HepG2 (cell line): ENCODE data around the gene TGFBR1. TPM values are rescaled to one million over a fixed set of nuclear protein-coding genes. Genes with fewer than 3 reads are reported as not detected.

Experiments
- CBX1 ChIP-seq: IDR thresholded peaks from one replicate; pipeline ENCODE4 v1.6.1; 2016; ENCODE audit warnings: antibody characterized with exemption, low read depth
- HDAC6 ChIP-seq: fragments of 200-600 bp; sonication (generic); IDR thresholded peaks from 2 replicates; pipeline ENCODE4 v1.7.0; 2017; ENCODE audit warnings: mild to moderate bottlenecking, antibody characterized with exemption, low read length, low read depth
- PRMT3 ChIP-seq: sonication (generic); formaldehyde crosslinking; IDR thresholded peaks from 2 replicates; pipeline ENCODE4 v1.8.1; 2022; ENCODE audit warnings: low read depth, mild to moderate bottlenecking, moderate library complexity, missing genetic modification reagents, borderline replicate concordance
- SNAI1 ChIP-seq: sonication (generic); formaldehyde crosslinking; IDR thresholded peaks from 2 replicates; pipeline ENCODE4 v1.5.0; 2020; ENCODE audit warnings: mild to moderate bottlenecking, missing genetic modification reagents, borderline replicate concordance
- TCF7 ChIP-seq: sonication (generic); IDR thresholded peaks from 2 replicates; pipeline ENCODE4 v1.6.1; 2016; ENCODE audit warnings: antibody characterized with exemption, low read depth
- THAP11 ChIP-seq: IDR thresholded peaks from 2 replicates; pipeline ENCODE4 v1.6.1; 2016; ENCODE audit warnings: missing biosample characterization, missing genetic modification reagents
- ZFP62 ChIP-seq: sonication (generic); formaldehyde crosslinking; IDR thresholded peaks from 2 replicates; pipeline ENCODE4 v1.4.0; 2020; ENCODE audit warnings: missing genetic modification reagents
- ZNF296 ChIP-seq: sonication (generic); formaldehyde crosslinking; conservative IDR thresholded peaks from 2 replicates; pipeline ENCODE4 v1.5.0; 2020; ENCODE audit warnings: mild to moderate bottlenecking, missing genetic modification reagents
- ZNF607 ChIP-seq: sonication (generic); formaldehyde crosslinking; IDR thresholded peaks from 2 replicates; pipeline ENCODE4 v1.5.1; 2020; ENCODE audit warnings: missing genetic modification reagents, mild to moderate bottlenecking, borderline replicate concordance
- ZNF672 ChIP-seq: sonication (generic); formaldehyde crosslinking; IDR thresholded peaks from 2 replicates; pipeline ENCODE4 v1.8.1; 2022; ENCODE audit warnings: missing genetic modification reagents
- polyA plus RNA-seq, 8 experiments: library from polyadenylated mRNA; depleted of rRNA in 3 of 8; stranded (reverse) in 7 of 8; unstranded in 1 of 8; fragments of >200 nt; fragmentation: Illumina TruSeq in 4 of 8; extraction: Trizol in 4 of 8; gene quantifications; 2 replicates each; pipeline versions ENCODE4 v1.2.1 to v1.2.3, GENCODE V29; 2011 to 2016; ENCODE audit warnings: low read depth in 4 of 8, missing spikeins in 1 of 8, mixed read lengths in 1 of 8; ENCODE audit not compliant: insufficient read depth in 1 of 8
- total RNA-seq, 5 experiments: library from RNA; depleted of rRNA; stranded (reverse); fragments of >200 nt; fragmentation: Illumina TruSeq; extraction: Trizol; gene quantifications; 2 replicates each; pipeline ENCODE4 v1.2.3, GENCODE V29; 2016; ENCODE audit warnings: low read depth in 1 of 5
- TF ChIP-seq, protein P1 (sequence below): sonication (generic); formaldehyde crosslinking; IDR thresholded peaks from 2 replicates; pipeline ENCODE4 v1.5.0; 2020; ENCODE audit warnings: mild to moderate bottlenecking, missing genetic modification reagents, moderate library complexity
- TF ChIP-seq, protein P2 (sequence below): sonication (generic); formaldehyde crosslinking; IDR thresholded peaks from 2 replicates; pipeline ENCODE4 v1.4.0; 2020; ENCODE audit warnings: missing genetic modification reagents, borderline replicate concordance
- TF ChIP-seq, protein P3 (sequence below): IDR thresholded peaks from 2 replicates; pipeline ENCODE4 v1.6.1; 2016
- TF ChIP-seq, protein P4 (sequence below): conservative IDR thresholded peaks from 2 replicates; pipeline ENCODE4 v1.6.1; 2018; ENCODE audit warnings: missing genetic modification reagents
- TF ChIP-seq, protein P5 (sequence below): sonication (generic); formaldehyde crosslinking; IDR thresholded peaks from 2 replicates; pipeline ENCODE4 v1.5.0; 2020; ENCODE audit warnings: missing genetic modification reagents
- TF ChIP-seq, protein P6 (sequence below): sonication (generic); formaldehyde crosslinking; IDR thresholded peaks from 2 replicates; pipeline ENCODE4 v1.4.0; 2020; ENCODE audit warnings: missing genetic modification reagents
- TF ChIP-seq, protein P7 (sequence below): sonication (generic); formaldehyde crosslinking; IDR thresholded peaks from 2 replicates; pipeline ENCODE4 v1.9.0; 2021; ENCODE audit warnings: missing genetic modification reagents, borderline replicate concordance

The TGFBR1 gene
- total and polyA plus RNA-seq, 2 of the 13 experiments (the other 11 are each of a cell fraction or from before 2014, with no cell fraction given), result 16.8 to 23.9 TPM

DNA sequence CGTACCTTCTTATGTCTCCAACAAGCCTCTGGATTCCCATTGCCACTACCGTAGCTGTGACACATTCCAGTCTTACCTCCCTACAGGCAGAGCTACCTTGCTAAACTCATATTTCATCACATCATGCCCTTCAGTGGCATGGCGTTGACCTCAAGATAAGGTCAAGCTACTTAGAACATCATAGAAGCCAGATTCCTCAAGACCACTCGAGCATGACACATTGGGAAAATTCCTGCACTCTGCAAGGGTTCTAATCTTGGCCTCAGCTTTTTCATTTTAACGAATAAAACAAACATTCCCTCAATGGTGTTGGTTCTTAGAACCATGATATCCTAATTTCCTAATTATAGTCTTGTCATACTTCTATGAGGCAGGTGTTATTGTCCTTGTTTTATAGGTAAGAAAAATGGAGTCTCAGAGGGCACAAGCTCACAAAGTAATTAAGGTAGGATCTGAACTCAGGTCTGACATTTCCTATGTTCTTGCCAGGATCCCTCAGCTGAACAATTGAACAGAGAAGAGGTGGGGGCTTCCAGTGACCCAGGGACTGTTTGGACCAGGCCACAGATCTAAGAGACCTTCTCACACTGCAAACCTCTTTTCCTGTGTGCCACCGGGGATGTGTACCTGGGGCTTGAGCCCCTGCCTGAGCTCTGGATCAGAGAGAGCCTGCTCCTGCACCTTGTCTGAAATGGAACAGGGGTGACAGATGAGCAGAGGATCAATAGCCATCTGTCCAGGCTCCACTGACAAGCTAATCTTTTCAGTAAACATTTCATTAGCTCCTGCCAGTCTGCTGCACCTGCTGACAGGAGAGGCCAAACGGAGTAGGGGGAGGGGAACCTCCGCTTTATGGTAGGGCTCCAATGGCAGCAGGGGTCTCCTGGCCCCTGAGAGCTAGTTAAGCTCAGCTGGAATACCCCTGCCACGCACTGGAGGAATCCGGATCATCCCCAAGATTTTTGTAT is 67.5 kb downstream of the TGFBR1 start (continued):
- TF ChIP-seq, protein P1, sequence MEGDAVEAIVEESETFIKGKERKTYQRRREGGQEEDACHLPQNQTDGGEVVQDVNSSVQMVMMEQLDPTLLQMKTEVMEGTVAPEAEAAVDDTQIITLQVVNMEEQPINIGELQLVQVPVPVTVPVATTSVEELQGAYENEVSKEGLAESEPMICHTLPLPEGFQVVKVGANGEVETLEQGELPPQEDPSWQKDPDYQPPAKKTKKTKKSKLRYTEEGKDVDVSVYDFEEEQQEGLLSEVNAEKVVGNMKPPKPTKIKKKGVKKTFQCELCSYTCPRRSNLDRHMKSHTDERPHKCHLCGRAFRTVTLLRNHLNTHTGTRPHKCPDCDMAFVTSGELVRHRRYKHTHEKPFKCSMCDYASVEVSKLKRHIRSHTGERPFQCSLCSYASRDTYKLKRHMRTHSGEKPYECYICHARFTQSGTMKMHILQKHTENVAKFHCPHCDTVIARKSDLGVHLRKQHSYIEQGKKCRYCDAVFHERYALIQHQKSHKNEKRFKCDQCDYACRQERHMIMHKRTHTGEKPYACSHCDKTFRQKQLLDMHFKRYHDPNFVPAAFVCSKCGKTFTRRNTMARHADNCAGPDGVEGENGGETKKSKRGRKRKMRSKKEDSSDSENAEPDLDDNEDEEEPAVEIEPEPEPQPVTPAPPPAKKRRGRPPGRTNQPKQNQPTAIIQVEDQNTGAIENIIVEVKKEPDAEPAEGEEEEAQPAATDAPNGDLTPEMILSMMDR (CRISPR knock-in tag), result no peak
- TF ChIP-seq ZNF296 (CRISPR knock-in tag), result no peak
- TF ChIP-seq, protein P2, sequence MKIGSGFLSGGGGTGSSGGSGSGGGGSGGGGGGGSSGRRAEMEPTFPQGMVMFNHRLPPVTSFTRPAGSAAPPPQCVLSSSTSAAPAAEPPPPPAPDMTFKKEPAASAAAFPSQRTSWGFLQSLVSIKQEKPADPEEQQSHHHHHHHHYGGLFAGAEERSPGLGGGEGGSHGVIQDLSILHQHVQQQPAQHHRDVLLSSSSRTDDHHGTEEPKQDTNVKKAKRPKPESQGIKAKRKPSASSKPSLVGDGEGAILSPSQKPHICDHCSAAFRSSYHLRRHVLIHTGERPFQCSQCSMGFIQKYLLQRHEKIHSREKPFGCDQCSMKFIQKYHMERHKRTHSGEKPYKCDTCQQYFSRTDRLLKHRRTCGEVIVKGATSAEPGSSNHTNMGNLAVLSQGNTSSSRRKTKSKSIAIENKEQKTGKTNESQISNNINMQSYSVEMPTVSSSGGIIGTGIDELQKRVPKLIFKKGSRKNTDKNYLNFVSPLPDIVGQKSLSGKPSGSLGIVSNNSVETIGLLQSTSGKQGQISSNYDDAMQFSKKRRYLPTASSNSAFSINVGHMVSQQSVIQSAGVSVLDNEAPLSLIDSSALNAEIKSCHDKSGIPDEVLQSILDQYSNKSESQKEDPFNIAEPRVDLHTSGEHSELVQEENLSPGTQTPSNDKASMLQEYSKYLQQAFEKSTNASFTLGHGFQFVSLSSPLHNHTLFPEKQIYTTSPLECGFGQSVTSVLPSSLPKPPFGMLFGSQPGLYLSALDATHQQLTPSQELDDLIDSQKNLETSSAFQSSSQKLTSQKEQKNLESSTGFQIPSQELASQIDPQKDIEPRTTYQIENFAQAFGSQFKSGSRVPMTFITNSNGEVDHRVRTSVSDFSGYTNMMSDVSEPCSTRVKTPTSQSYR (CRISPR knock-in tag), result peak; percentile 99
- TF ChIP-seq, protein P3, sequence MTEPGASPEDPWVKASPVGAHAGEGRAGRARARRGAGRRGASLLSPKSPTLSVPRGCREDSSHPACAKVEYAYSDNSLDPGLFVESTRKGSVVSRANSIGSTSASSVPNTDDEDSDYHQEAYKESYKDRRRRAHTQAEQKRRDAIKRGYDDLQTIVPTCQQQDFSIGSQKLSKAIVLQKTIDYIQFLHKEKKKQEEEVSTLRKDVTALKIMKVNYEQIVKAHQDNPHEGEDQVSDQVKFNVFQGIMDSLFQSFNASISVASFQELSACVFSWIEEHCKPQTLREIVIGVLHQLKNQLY (CRISPR knock-in tag), result no peak
- peak; percentile 92; the same call in 1 of the 2 replicates for TF ChIP-seq SNAI1 (CRISPR knock-in tag)
- TF ChIP-seq ZFP62 (CRISPR knock-in tag), result no peak
- peak; percentile 57 for TF ChIP-seq TCF7
- TF ChIP-seq, protein P4, sequence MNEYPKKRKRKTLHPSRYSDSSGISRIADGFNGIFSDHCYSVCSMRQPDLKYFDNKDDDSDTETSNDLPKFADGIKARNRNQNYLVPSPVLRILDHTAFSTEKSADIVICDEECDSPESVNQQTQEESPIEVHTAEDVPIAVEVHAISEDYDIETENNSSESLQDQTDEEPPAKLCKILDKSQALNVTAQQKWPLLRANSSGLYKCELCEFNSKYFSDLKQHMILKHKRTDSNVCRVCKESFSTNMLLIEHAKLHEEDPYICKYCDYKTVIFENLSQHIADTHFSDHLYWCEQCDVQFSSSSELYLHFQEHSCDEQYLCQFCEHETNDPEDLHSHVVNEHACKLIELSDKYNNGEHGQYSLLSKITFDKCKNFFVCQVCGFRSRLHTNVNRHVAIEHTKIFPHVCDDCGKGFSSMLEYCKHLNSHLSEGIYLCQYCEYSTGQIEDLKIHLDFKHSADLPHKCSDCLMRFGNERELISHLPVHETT, result no peak
- TF ChIP-seq, protein P5, sequence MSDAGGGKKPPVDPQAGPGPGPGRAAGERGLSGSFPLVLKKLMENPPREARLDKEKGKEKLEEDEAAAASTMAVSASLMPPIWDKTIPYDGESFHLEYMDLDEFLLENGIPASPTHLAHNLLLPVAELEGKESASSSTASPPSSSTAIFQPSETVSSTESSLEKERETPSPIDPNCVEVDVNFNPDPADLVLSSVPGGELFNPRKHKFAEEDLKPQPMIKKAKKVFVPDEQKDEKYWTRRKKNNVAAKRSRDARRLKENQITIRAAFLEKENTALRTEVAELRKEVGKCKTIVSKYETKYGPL, result no peak
- TF ChIP-seq, protein P6, sequence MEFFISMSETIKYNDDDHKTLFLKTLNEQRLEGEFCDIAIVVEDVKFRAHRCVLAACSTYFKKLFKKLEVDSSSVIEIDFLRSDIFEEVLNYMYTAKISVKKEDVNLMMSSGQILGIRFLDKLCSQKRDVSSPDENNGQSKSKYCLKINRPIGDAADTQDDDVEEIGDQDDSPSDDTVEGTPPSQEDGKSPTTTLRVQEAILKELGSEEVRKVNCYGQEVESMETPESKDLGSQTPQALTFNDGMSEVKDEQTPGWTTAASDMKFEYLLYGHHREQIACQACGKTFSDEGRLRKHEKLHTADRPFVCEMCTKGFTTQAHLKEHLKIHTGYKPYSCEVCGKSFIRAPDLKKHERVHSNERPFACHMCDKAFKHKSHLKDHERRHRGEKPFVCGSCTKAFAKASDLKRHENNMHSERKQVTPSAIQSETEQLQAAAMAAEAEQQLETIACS (CRISPR knock-in tag), result no peak
- no peak for TF ChIP-seq PRMT3
- TF ChIP-seq CBX1, result peak; percentile 34
- no peak for TF ChIP-seq ZNF607
- no peak for TF ChIP-seq ZNF672
- TF ChIP-seq, protein P7, sequence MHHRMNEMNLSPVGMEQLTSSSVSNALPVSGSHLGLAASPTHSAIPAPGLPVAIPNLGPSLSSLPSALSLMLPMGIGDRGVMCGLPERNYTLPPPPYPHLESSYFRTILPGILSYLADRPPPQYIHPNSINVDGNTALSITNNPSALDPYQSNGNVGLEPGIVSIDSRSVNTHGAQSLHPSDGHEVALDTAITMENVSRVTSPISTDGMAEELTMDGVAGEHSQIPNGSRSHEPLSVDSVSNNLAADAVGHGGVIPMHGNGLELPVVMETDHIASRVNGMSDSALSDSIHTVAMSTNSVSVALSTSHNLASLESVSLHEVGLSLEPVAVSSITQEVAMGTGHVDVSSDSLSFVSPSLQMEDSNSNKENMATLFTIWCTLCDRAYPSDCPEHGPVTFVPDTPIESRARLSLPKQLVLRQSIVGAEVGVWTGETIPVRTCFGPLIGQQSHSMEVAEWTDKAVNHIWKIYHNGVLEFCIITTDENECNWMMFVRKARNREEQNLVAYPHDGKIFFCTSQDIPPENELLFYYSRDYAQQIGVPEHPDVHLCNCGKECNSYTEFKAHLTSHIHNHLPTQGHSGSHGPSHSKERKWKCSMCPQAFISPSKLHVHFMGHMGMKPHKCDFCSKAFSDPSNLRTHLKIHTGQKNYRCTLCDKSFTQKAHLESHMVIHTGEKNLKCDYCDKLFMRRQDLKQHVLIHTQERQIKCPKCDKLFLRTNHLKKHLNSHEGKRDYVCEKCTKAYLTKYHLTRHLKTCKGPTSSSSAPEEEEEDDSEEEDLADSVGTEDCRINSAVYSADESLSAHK, result no peak
- TF ChIP-seq THAP11 (CRISPR knock-in tag), result peak; percentile 31; the same call in 1 of the 2 replicates
- no peak for TF ChIP-seq HDAC6
